ENCODE measurements around the gene RRM2. TPM values are rescaled to one million over a fixed set of nuclear protein-coding genes. Genes with fewer than 3 reads are reported as not detected.

Gene RRM2
- total and polyA plus RNA-seq, 10 donors = 2.3 to 39.2 (median 13.5) TPM

DNA sequence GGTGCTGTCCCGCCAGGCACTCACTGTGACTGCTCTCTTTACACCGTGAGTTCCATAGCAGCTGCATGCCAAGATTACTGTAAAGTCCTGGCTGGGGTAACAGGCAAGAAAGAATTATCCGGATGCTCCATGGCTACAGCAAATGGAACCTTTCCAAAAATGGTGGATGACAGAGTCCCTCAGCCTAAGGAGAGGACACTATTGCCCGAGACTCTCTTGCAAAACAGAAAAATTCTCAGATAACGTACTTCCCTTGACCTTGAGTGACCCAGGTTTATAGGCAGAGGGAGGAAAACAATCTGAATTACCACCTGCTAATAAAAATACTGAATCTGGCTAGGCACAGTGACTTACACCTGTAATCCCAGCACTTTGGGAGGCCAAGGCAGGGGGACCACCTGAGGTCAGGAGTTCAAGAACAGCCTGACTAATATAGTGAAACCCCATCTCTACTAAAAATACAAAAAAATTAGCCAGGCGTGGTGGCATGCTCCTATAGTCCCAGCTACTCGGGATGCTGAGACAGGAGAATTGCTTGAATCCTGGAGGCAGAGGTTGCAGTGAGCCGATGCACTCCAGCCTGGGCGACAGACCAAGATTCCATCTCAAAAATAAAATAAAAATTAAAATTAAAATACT, 46.8 kb upstream of the RRM2 start:
- H3K4me1 ChIP-seq = peaks cover 5 to 32% (median 18%) of the 10 kb centered on the region in 6 donors
- no peak for TF ChIP-seq POLR2AphosphoS5 (IDR thresholded peaks at IDR 0.05)
- TF ChIP-seq, protein P1, sequence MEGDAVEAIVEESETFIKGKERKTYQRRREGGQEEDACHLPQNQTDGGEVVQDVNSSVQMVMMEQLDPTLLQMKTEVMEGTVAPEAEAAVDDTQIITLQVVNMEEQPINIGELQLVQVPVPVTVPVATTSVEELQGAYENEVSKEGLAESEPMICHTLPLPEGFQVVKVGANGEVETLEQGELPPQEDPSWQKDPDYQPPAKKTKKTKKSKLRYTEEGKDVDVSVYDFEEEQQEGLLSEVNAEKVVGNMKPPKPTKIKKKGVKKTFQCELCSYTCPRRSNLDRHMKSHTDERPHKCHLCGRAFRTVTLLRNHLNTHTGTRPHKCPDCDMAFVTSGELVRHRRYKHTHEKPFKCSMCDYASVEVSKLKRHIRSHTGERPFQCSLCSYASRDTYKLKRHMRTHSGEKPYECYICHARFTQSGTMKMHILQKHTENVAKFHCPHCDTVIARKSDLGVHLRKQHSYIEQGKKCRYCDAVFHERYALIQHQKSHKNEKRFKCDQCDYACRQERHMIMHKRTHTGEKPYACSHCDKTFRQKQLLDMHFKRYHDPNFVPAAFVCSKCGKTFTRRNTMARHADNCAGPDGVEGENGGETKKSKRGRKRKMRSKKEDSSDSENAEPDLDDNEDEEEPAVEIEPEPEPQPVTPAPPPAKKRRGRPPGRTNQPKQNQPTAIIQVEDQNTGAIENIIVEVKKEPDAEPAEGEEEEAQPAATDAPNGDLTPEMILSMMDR (IDR thresholded peaks at IDR 0.05 in 8 of 11, conservative IDR thresholded peaks at IDR 0.05 in 3 of 11) = no peak
- DNase-seq = peak; percentile 20
- intact Hi-C loops (cut with DNase I; ENCODE audit: low total_unique reads) = loop anchor here (10.0 kb wide), 1 partner anchor 589 kb away; no protein-coding TSS in a partner anchor
- no peaks in the 10 kb centered on the region for H3K9me3 ChIP-seq
- no peaks in the 10 kb centered on the region for H3K36me3 ChIP-seq
- no peak overlapping the region for H3K4me3 ChIP-seq
- no peak overlapping the region for H3K27ac ChIP-seq
- H3K27me3 ChIP-seq (replicated peaks in 1 of 7) = peaks cover 4 to 80% (median 30%) of the 10 kb centered on the region in 7 donors
- 55 to 66% (median 62%) methylated on average over 9 of the region's 9 CpGs for WGBS, 5 donors

DNA sequence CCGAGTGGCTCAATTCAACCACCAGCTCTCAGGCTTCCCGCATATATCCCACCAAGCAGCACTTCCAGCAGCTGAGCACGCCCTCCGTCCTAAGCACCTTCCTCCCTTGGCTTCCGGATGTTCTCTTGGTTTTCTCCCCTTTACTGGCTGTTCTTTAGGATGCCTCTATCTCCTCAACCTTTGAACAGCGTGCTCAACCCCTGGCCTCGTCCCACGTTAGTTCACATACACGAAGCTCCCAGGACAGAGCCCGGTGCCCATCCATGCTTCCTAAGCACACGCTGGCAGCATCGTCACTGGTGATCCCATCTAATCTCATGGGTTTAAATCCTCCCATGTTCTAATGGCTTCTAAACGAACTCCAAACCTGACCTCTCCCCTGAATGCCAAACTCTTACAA, 46.0 kb upstream of the RRM2 start:
- Histone ChIP-seq H3K4me1 (peaks cover 5 to 40% (median 27%) of the 10 kb centered on the region in 6 donors), H3K36me3 (no peaks in the 10 kb centered on the region), H3K4me3 (no peak overlapping the region), H3K9me3 (no peaks in the 10 kb centered on the region), H3K27ac (no peak overlapping the region), H3K27me3 (replicated peaks in 1 of 7) (peaks cover 4 to 89% (median 38%) of the 10 kb centered on the region in 7 donors)
- WGBS, 5 donors = 75 to 89% (median 79%) methylated on average over 13 of the region's 13 CpGs
- intact Hi-C loops (cut with DNase I; ENCODE audit: low total_unique reads) = loop anchor here (10.0 kb wide), 1 partner anchor 588 kb away; no protein-coding TSS in a partner anchor
- TF ChIP-seq, protein P1 (IDR thresholded peaks at IDR 0.05 in 8 of 11, conservative IDR thresholded peaks at IDR 0.05 in 3 of 11) = no peak
- TF ChIP-seq POLR2AphosphoS5 (IDR thresholded peaks at IDR 0.05) (no peak), POLR2A (IDR thresholded peaks at IDR 0.05) (no peak)
- peak; percentile 56 for DNase-seq

DNA sequence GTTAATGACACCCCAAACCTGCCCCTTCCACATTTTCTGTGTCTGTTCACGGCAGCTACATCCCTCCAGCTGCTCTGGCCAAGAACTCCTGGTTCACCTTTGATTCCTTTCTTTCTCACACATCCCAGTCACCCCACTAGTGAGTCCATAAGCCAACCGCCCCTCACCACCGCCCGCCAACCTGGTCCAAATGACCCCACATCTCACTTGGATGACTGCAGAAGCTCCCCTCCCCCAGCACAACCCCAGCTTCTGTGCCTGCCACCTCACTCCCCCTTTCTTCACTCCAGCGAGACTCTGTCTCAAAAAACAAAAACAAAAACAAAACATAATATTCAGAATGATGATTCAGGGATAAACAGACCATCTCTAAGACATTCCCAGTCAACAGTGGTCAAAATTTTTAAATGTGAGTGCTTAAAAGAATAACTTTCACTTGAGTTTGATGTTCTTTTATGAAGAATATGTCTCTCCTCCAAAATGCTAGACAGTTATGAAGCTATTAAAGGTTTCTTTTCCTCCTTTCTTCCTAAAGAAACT, 45.5 kb upstream of the RRM2 start:
- Histone ChIP-seq H3K9me3 (no peaks in the 10 kb centered on the region), H3K27me3 (replicated peaks in 1 of 7) (peaks cover 4 to 94% (median 43%) of the 10 kb centered on the region in 7 donors), H3K27ac (no peak overlapping the region), H3K36me3 (no peaks in the 10 kb centered on the region), H3K4me1 (peaks cover 5 to 41% (median 27%) of the 10 kb centered on the region in 6 donors), H3K4me3 (no peak overlapping the region)
- TF ChIP-seq, protein P1 (IDR thresholded peaks at IDR 0.05 in 8 of 11, conservative IDR thresholded peaks at IDR 0.05 in 3 of 11) = no peak
- TF ChIP-seq POLR2AphosphoS5 (IDR thresholded peaks at IDR 0.05) = no peak
- TF ChIP-seq POLR2A (IDR thresholded peaks at IDR 0.05) = no peak
- peak; percentile 40 for DNase-seq
- 77 to 85% (median 80%) methylated on average over 5 of the region's 5 CpGs for WGBS, 5 donors
- intact Hi-C loops (cut with DNase I; ENCODE audit: low total_unique reads) = loop anchor here (10.0 kb wide), 1 partner anchor 588 kb away; no protein-coding TSS in a partner anchor

DNA sequence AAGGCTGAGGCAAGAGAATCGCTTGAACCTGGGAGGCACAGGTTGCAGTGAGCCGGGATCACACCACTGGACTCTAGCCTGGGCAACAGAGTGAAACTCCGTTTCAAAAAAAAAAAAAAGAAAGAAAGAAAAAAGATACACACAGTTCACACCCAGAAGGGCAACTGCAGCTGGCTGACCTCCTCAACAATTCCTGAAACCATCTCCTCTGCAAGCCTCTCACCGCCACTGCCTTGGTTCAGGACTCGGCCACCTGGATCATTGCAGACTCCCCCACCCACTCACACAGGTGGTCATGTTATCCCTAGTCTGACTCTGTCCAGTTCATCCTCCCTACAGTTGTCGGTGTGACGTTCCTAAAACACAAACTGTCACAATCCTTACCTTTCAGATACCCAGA, 44.5 kb upstream of the RRM2 start:
- WGBS, 5 donors = 83 to 92% (median 85%) methylated on average over 7 of the region's 7 CpGs
- Histone ChIP-seq H3K4me1 (peaks cover 5 to 32% (median 23%) of the 10 kb centered on the region in 6 donors), H3K36me3 (no peaks in the 10 kb centered on the region), H3K4me3 (no peak overlapping the region), H3K27ac (no peak overlapping the region), H3K9me3 (no peaks in the 10 kb centered on the region), H3K27me3 (replicated peaks in 1 of 7) (peaks cover 4 to 100% (median 51%) of the 10 kb centered on the region in 7 donors)
- DNase-seq = no peak
- no peak for TF ChIP-seq POLR2A (IDR thresholded peaks at IDR 0.05)
- TF ChIP-seq POLR2AphosphoS5 (IDR thresholded peaks at IDR 0.05) = no peak
- TF ChIP-seq, protein P1 (IDR thresholded peaks at IDR 0.05 in 8 of 11, conservative IDR thresholded peaks at IDR 0.05 in 3 of 11) = no peak
- intact Hi-C loops (cut with DNase I; ENCODE audit: low total_unique reads) = loop anchor here (10.0 kb wide), 1 partner anchor 587 kb away; no protein-coding TSS in a partner anchor
